Activated T-helper 2 cell treated with anti-CD3 and anti-CD28 coated beads, Interferon-gamma antibody, Interleukin-2, Interleukin-4, amounts not matched to agents 10 μg/mL and 5 μg/mL and 100 μg/mL, durations not matched to agents 14 hours and 24 hours and 36 hours (primary cell): Measurements from ENCODE around the gene KRTAP10-11. TPM values are rescaled to one million over a fixed set of nuclear protein-coding genes. Genes with fewer than 3 reads are reported as not detected.
"Not testable (repeated sequence)": the region's sequence is repeated elsewhere in the genome, so short reads cannot be mapped to it uniquely, and the experiment has no call there.

ENCODE experiments used
- DNase-seq: peaks from one replicate; pipeline ENCODE4 v3.0.0; 2021; ENCODE audit warnings: low spot score
- H3K27ac Mint-ChIP-seq: one replicate; pipeline ENCODE4 v1.8.0; 2021; ENCODE audit warnings: mixed read lengths
- H3K27me3 Mint-ChIP-seq: one replicate; pipeline ENCODE4 v1.8.0; 2021; ENCODE audit warnings: low read depth, mixed read lengths
- H3K36me3 Mint-ChIP-seq: one replicate; pipeline ENCODE4 v1.8.0; 2021; ENCODE audit warnings: low read depth, mixed read lengths
- H3K4me1 Mint-ChIP-seq: one replicate; pipeline ENCODE4 v1.8.0; 2021; ENCODE audit warnings: low read depth, mixed read lengths
- H3K4me3 Mint-ChIP-seq: one replicate; pipeline ENCODE4 v1.8.0; 2021; ENCODE audit warnings: low read depth, mild to moderate bottlenecking, moderate library complexity, mixed read lengths
- H3K9me3 Mint-ChIP-seq: one replicate; pipeline ENCODE4 v1.8.0; 2021; ENCODE audit warnings: mixed read lengths
- intact Hi-C: fragments of 100-400 bp; cut with micrococcal nuclease; formaldehyde crosslinking; loops from one replicate; pipeline ENCODE4 v1.15.1; 2023
- total RNA-seq: library from RNA; stranded (reverse); gene quantifications from 2 replicates; pipeline ENCODE4 v1.2.3, GENCODE V29; 2022

The KRTAP10-11 gene
- total RNA-seq, 1 donor from 2014 or later = not detected

GRCh38 chr21:44650973-44651675 is 4.9 kb downstream of the KRTAP10-11 start:
- H3K4me3 Mint-ChIP-seq = no peak overlapping the region
- peaks cover 7% of the 10 kb centered on the region for H3K36me3 Mint-ChIP-seq

DNA sequence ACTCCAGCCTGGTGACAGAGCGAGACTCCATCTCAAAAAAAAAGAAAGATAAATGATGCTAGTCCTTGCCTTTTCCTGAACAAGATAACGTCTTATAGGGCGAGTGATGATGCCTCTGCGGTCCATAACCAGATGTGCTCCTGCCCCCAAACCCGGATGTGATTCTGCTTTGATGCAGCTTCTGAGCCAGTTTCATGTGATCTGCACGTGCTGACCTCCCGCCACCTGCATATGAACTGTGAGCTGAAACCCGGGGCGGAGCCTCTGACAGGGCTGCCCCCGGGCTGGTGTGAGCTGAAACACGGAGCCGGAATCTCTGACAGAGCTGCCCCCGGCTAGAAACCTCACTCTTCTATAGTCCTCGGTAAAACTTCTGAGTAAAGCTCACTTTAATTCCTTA is 6.9 kb downstream of the KRTAP10-11 start:
- Mint-ChIP-seq H3K9me3 (peaks cover 28% of the 10 kb centered on the region), H3K4me1 (peaks cover 24% of the 10 kb centered on the region), H3K27ac (no peak overlapping the region), H3K27me3 (no peaks in the 10 kb centered on the region), H3K36me3 (peaks cover 27% of the 10 kb centered on the region), H3K4me3 (no peak overlapping the region)
- intact Hi-C loops = no loop called here
- no peak for DNase-seq

More at GRCh38 chr21:44650973-44651675, 4.9 kb downstream of the KRTAP10-11 start:
- intact Hi-C loops = no loop called here
- Mint-ChIP-seq H3K27ac (no peak overlapping the region), H3K9me3 (peaks cover 11% of the 10 kb centered on the region), H3K27me3 (no peaks in the 10 kb centered on the region), H3K4me1 (peaks cover 11% of the 10 kb centered on the region)
- no peak for DNase-seq

- intact Hi-C loops = no loop called here
- Mint-ChIP-seq H3K27ac (no peak overlapping the region), H3K36me3 (peaks cover 29% of the 10 kb centered on the region), H3K4me3 (no peak overlapping the region), H3K9me3 (peaks cover 33% of the 10 kb centered on the region), H3K4me1 (peaks cover 32% of the 10 kb centered on the region), H3K27me3 (no peaks in the 10 kb centered on the region)
- no peak for DNase-seq
Observed at GRCh38 chr21:44653656-44654575, 7.7 kb downstream of the KRTAP10-11 start.

DNA sequence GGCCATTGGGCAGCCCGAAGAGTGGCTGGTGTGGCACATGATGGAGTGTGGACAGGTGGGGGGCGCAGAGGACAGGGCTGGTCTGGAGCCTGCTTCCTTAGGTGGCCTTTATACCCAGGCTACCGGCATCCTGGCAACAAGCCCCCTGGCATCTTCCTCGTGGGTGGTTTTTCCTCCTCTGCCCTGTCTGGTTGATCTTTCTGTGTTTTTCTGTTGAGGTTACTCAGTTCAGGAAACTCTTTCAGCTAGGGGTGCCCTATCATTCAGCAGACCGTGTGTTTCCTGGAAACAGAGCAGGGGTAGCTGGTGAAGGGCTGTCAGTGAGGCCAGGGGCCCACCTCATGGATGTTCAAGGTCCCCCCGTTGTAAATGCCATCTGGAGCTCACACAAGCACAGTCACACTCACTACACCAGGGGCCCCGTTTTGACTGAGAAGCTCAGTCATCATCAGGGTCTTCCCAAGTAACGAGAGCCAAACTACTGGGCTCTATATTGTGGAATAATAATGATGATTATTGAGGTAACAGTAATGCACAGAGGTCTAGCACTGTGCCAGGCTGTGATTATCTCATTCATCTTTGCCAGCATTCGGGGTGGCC is 8.5 kb downstream of the KRTAP10-11 start, which contains the start of gene KRTAP12-4:
KRTAP12-4 (minus strand) TSS at position 84 of the 600 bp plus-strand sequence; CDS start at position 39, 45 bp downstream.
- intact Hi-C loops = no loop called here
- peaks cover 35% of the 10 kb centered on the region for H3K9me3 Mint-ChIP-seq
- H3K27me3 Mint-ChIP-seq = no peaks in the 10 kb centered on the region
- no peak within 1 kb of the TSS for H3K4me3 Mint-ChIP-seq
- peaks cover 33% of the 10 kb centered on the region for H3K36me3 Mint-ChIP-seq
- H3K4me1 Mint-ChIP-seq = peaks cover 38% of the 10 kb centered on the region
- DNase-seq = no peak
- no peak within 1 kb of the TSS for H3K27ac Mint-ChIP-seq

- intact Hi-C loops = no loop called here
- Mint-ChIP-seq H3K4me3 (no peak overlapping the region), H3K9me3 (peaks cover 39% of the 10 kb centered on the region), H3K27ac (peak overlapping the region; percentile 54), H3K27me3 (peaks cover 3% of the 10 kb centered on the region), H3K4me1 (peaks cover 40% of the 10 kb centered on the region), H3K36me3 (peaks cover 33% of the 10 kb centered on the region)
- DNase-seq = no peak
Observed at GRCh38 chr21:44656868-44657267, 10.7 kb downstream of the KRTAP10-11 start.

DNA sequence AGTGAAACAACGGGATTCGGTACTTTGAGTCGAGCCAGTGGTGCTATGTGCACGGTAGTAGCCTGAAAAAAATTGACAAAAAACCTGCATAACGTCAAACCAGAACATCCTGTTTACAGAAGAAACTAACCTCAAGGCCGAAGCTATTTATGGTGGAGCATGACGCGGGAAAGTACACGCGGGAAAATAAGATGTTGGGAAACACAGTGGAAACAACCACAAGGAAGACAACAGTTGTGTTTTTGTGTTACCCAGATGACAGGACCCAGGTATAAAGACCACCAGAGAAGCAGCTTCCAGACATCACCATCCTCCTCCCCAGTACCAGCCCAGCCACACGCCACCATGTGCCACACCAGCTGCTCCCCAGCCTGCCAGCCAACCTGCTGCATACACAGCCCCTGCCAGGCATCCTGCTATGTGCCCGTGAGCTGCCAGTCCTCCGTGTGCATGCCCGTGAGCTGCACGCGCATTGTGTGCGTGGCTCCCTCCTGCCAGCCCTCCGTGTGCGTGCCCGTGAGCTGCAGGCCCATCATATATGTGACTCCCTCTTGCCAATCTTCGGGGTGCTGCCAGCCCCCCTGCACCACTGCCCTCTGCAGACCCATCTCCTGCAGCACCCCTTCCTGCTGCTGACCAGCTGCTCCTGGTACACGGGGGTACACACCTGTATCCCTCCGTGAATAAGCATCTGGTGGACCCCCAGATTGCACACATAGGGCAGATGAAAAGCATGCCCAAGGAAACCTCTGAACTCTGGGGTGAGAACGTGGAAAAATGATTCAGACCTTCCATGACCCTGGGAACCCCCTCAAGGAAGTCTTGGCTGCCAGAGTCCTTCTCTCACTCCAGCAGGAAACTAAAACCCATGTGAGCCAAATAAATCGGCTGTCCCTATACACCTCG is 11.7 kb downstream of the KRTAP10-11 start, which contains the start of gene KRTAP12-3:
KRTAP12-3 (plus strand) TSS at position 298 of the 906 bp plus-strand sequence; CDS start at position 346, 48 bp downstream.
- H3K36me3 Mint-ChIP-seq = peaks cover 33% of the 10 kb centered on the region
- peak within 1 kb of the TSS; percentile 30 for H3K4me3 Mint-ChIP-seq
- peaks cover 8% of the 10 kb centered on the region for H3K27me3 Mint-ChIP-seq
- intact Hi-C loops = no loop called here
- H3K9me3 Mint-ChIP-seq = peaks cover 39% of the 10 kb centered on the region
- peak within 1 kb of the TSS; percentile 54 for H3K27ac Mint-ChIP-seq
- DNase-seq = peak; percentile 39
- H3K4me1 Mint-ChIP-seq = peaks cover 40% of the 10 kb centered on the region

GRCh38 chr21:44658541-44658910 is 12.3 kb downstream of the KRTAP10-11 start:
- peaks cover 39% of the 10 kb centered on the region for H3K9me3 Mint-ChIP-seq
- H3K4me1 Mint-ChIP-seq = peaks cover 40% of the 10 kb centered on the region
- peak overlapping the region; percentile 54 for H3K27ac Mint-ChIP-seq
- H3K36me3 Mint-ChIP-seq = peaks cover 33% of the 10 kb centered on the region
- no peak overlapping the region for H3K4me3 Mint-ChIP-seq
- intact Hi-C loops = no loop called here
- DNase-seq = no peak
- peaks cover 13% of the 10 kb centered on the region for H3K27me3 Mint-ChIP-seq

- H3K4me1 Mint-ChIP-seq = peaks cover 35% of the 10 kb centered on the region
- DNase-seq = no peak
- intact Hi-C loops = no loop called here
Observed at GRCh38 chr21:44658913-44659595, 12.8 kb downstream of the KRTAP10-11 start.

GRCh38 chr21:44661567-44661966 is 15.4 kb downstream of the KRTAP10-11 start:
- peaks cover 29% of the 10 kb centered on the region for H3K4me1 Mint-ChIP-seq
- H3K27ac Mint-ChIP-seq, intact Hi-C loops, H3K4me3 Mint-ChIP-seq, DNase-seq: not testable (repeated sequence)
- H3K27me3 Mint-ChIP-seq = peaks cover 21% of the 10 kb centered on the region
- peaks cover 23% of the 10 kb centered on the region for H3K9me3 Mint-ChIP-seq
- H3K36me3 Mint-ChIP-seq = peaks cover 21% of the 10 kb centered on the region

More at GRCh38 chr21:44658913-44659595, 12.8 kb downstream of the KRTAP10-11 start:
- no peak overlapping the region for H3K4me3 Mint-ChIP-seq
- H3K36me3 Mint-ChIP-seq = peaks cover 28% of the 10 kb centered on the region
- peaks cover 39% of the 10 kb centered on the region for H3K9me3 Mint-ChIP-seq
- H3K27ac Mint-ChIP-seq = peak overlapping the region; percentile 40
- peaks cover 18% of the 10 kb centered on the region for H3K27me3 Mint-ChIP-seq

DNA sequence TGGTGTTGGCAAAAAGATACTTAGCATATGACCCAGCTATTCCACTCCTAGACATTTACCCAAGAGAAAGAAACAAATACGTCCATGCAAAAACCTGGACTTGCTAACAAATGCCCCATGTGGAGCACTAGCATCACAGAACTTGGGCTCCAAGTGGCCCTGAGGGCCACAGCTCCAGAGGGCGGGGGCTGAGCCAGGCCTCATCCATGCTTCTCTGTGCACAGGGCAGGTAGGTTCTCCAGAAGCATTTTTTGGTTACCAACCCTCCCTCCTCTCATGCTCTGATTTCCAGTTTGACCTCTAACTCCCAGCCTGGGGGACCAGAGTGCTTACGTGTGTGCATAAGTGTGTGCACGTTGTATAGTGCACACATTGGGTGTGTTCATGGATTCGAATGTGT is 18.5 kb downstream of the KRTAP10-11 start:
- Mint-ChIP-seq H3K27ac (no peak overlapping the region), H3K9me3 (peaks cover 12% of the 10 kb centered on the region)
- DNase-seq = no peak

GRCh38 chr21:44666401-44667320 is 20.4 kb downstream of the KRTAP10-11 start, which contains the start of gene KRTAP12-2:
Gene KRTAP12-2 (minus strand): TSS chr21:44666927. CDS start chr21:44666886, 41 bp downstream.
- peaks cover 23% of the 10 kb centered on the region for H3K9me3 Mint-ChIP-seq
- no peaks in the 10 kb centered on the region for H3K4me1 Mint-ChIP-seq
- no peak for DNase-seq
- intact Hi-C loops = no loop called here
- peaks cover 20% of the 10 kb centered on the region for H3K27me3 Mint-ChIP-seq
- no peaks in the 10 kb centered on the region for H3K36me3 Mint-ChIP-seq
- no peak within 1 kb of the TSS for H3K4me3 Mint-ChIP-seq
- H3K27ac Mint-ChIP-seq = no peak within 1 kb of the TSS

More for the DNA sequence above, 18.5 kb downstream of the KRTAP10-11 start:
- H3K4me1 Mint-ChIP-seq = peaks cover 2% of the 10 kb centered on the region
- peaks cover 23% of the 10 kb centered on the region for H3K27me3 Mint-ChIP-seq
- H3K4me3 Mint-ChIP-seq = no peak overlapping the region
- intact Hi-C loops = no loop called here
- H3K36me3 Mint-ChIP-seq = no peaks in the 10 kb centered on the region
